ENCODE data around the gene NEDD4. TPM values are rescaled to one million over a fixed set of nuclear protein-coding genes. Genes with fewer than 3 reads are reported as not detected.

NEDD4 gene
- total RNA-seq, 1 experiment from 2014 or later, result 18.8 TPM

- no TSS peak for BruUV-seq (replicated peaks)
- H3K27me3 ChIP-seq (ENCODE audit: control insufficient read depth, insufficient read depth, low read length), result no peaks in the 10 kb centered on the region
- ChIA-PET POLR2A (no interaction called here), CTCF (no interaction called here)
- in situ Hi-C loops (cut with HindIII; ENCODE audit: low pct_unique_long_range_greater_than_20kb, low sequenced_read_pairs) (no loop called here), intact Hi-C loops (cut with micrococcal nuclease; ENCODE audit: unreplicated experiment) (no loop called here)
- H3K36me3 ChIP-seq (ENCODE audit: control insufficient read depth, insufficient read depth, low read length), result no peaks in the 10 kb centered on the region
- H3K4me1 ChIP-seq (ENCODE audit: control insufficient read depth, insufficient read depth, low read length), result no peaks in the 10 kb centered on the region
- DNase-seq (ENCODE audit: low read depth, low spot score) (no peak), ATAC-seq (no peak)
- H3K9me3 ChIP-seq (ENCODE audit: control insufficient read depth, insufficient read depth, low read depth, low read length), result no peaks in the 10 kb centered on the region
- H3K4me3 ChIP-seq (ENCODE audit: low read depth in 2 of 2, low read length in 2 of 2), result no peak overlapping the region
- H3K27ac ChIP-seq (ENCODE audit: low read length), result no peak overlapping the region
- TF ChIP-seq POLR2AphosphoS5 (IDR thresholded peaks at IDR 0.05; ENCODE audit: low read depth, low read length) (no peak), SIN3A (IDR thresholded peaks at IDR 0.05; ENCODE audit: borderline replicate concordance, insufficient read depth, low read depth, low read length) (no peak), CTCF (IDR thresholded peaks at IDR 0.05) (no peak), REST (IDR thresholded peaks at IDR 0.05; ENCODE audit: insufficient read depth in 1 of 2, low read depth in 2 of 2, low read length in 1 of 2) (no peak), TCF7L2 (IDR thresholded peaks at IDR 0.05; ENCODE audit: low read depth, low read length) (no peak)
Measured at GRCh38 chr15:55820043-55820442, 173.4 kb downstream of the NEDD4 start.

GRCh38 chr15:55819397-55820034 is 173.9 kb downstream of the NEDD4 start:
- no peak for TF ChIP-seq CTCF (IDR thresholded peaks at IDR 0.05)
- TF ChIP-seq SIN3A (IDR thresholded peaks at IDR 0.05; ENCODE audit: borderline replicate concordance, insufficient read depth, low read depth, low read length), result no peak
- TF ChIP-seq TCF7L2 (IDR thresholded peaks at IDR 0.05; ENCODE audit: low read depth, low read length), result no peak
- no peak for TF ChIP-seq REST (IDR thresholded peaks at IDR 0.05; ENCODE audit: insufficient read depth in 1 of 2, low read depth in 2 of 2, low read length in 1 of 2)
- no peak for TF ChIP-seq POLR2AphosphoS5 (IDR thresholded peaks at IDR 0.05; ENCODE audit: low read depth, low read length)
- ChIA-PET POLR2A (no interaction called here), CTCF (no interaction called here)
- ATAC-seq (no peak), DNase-seq (ENCODE audit: low read depth, low spot score) (no peak)
- H3K4me1 ChIP-seq (ENCODE audit: control insufficient read depth, insufficient read depth, low read length), result no peaks in the 10 kb centered on the region
- H3K4me3 ChIP-seq (ENCODE audit: low read depth in 2 of 2, low read length in 2 of 2), result no peak overlapping the region
- intact Hi-C loops (cut with micrococcal nuclease; ENCODE audit: unreplicated experiment) (no loop called here), in situ Hi-C loops (cut with HindIII; ENCODE audit: low pct_unique_long_range_greater_than_20kb, low sequenced_read_pairs) (no loop called here)
- no peak overlapping the region for H3K27ac ChIP-seq (ENCODE audit: low read length)
- no TSS peak for BruUV-seq (replicated peaks)
- no peaks in the 10 kb centered on the region for H3K9me3 ChIP-seq (ENCODE audit: control insufficient read depth, insufficient read depth, low read depth, low read length)
- H3K27me3 ChIP-seq (ENCODE audit: control insufficient read depth, insufficient read depth, low read length), result no peaks in the 10 kb centered on the region
- no peaks in the 10 kb centered on the region for H3K36me3 ChIP-seq (ENCODE audit: control insufficient read depth, insufficient read depth, low read length)

All from Panc1 (cell line).